Mammary epithelial cell (primary cell): ENCODE data around the gene ST6GALNAC1.

Experiments used
- CTCF ChIP-seq, 2 donors: IDR thresholded peaks in 1 of 2; conservative IDR thresholded peaks in 1 of 2; 2 replicates each; pipeline ENCODE4 v1.5.1; 2011 to 2012; ENCODE audit warnings: inconsistent platforms in 2 of 2, low read length in 2 of 2, mild to moderate bottlenecking in 2 of 2, control low read depth in 1 of 2, low read depth in 1 of 2; ENCODE audit not compliant: insufficient read depth in 1 of 2; ENCODE audit errors: extremely low read depth in 1 of 2
- EZH2 ChIP-seq: IDR thresholded peaks from 2 replicates; pipeline ENCODE4 v1.6.1; 2012; ENCODE audit warnings: low read length, inconsistent platforms, borderline replicate concordance

- TF ChIP-seq CTCF (conservative IDR thresholded peaks at IDR 0.05 in 1 of 2, IDR thresholded peaks at IDR 0.05 in 1 of 2; ENCODE audit: extremely low read depth in 1 of 2, insufficient read depth in 1 of 2, low read depth in 1 of 2, low read length in 2 of 2) (no peak), EZH2 (no peak)
Measured at GRCh38 chr17:76626442-76626841, 17.1 kb downstream of the ST6GALNAC1 start.
